Fibroblast of lung (primary cell): ENCODE results near the gene WDR27.

ENCODE experiments used
- EZH2 ChIP-seq: IDR thresholded peaks from 2 replicates; pipeline ENCODE4 v1.5.1; 2012; ENCODE audit warnings: low read length, control low read depth, mild to moderate bottlenecking; ENCODE audit errors: missing control alignments
- TF ChIP-seq, protein P1 (sequence below), 2 donors: IDR thresholded peaks in 1 of 2; conservative IDR thresholded peaks in 1 of 2; 1 replicate in 1 of 2; 2 replicates in 1 of 2; pipeline ENCODE4 v1.5.1; 2011 to 2012; ENCODE audit warnings: low read length in 2 of 2, control low read depth in 1 of 2, inconsistent platforms in 1 of 2, low read depth in 1 of 2, mild to moderate bottlenecking in 1 of 2

- TF ChIP-seq, protein P1, sequence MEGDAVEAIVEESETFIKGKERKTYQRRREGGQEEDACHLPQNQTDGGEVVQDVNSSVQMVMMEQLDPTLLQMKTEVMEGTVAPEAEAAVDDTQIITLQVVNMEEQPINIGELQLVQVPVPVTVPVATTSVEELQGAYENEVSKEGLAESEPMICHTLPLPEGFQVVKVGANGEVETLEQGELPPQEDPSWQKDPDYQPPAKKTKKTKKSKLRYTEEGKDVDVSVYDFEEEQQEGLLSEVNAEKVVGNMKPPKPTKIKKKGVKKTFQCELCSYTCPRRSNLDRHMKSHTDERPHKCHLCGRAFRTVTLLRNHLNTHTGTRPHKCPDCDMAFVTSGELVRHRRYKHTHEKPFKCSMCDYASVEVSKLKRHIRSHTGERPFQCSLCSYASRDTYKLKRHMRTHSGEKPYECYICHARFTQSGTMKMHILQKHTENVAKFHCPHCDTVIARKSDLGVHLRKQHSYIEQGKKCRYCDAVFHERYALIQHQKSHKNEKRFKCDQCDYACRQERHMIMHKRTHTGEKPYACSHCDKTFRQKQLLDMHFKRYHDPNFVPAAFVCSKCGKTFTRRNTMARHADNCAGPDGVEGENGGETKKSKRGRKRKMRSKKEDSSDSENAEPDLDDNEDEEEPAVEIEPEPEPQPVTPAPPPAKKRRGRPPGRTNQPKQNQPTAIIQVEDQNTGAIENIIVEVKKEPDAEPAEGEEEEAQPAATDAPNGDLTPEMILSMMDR (conservative IDR thresholded peaks at IDR 0.05 in 1 of 2, IDR thresholded peaks at IDR 0.05 in 1 of 2; ENCODE audit: low read depth in 1 of 2, low read length in 2 of 2): no peak
- no peak for TF ChIP-seq EZH2
These were observed 50.9 kb downstream of the WDR27 start for GRCh38 chr6:169650959-169651292.
